Kidney (tissue), 14 donors: ENCODE measurements around the gene FOLR2. TPM values are rescaled to one million over a fixed set of nuclear protein-coding genes. Genes with fewer than 3 reads are reported as not detected.
A peak's percentile ranks its signal among the peaks of the same experiment; 100 is the strongest.

Experiments
- DNase-seq, 5 donors: peaks; one replicate each; pipeline ENCODE4 v3.0.0-alpha.2; 2013 to 2020
- FAIRE-seq: peaks from 2 replicates; lab custom pipeline; 2012; peaks lifted over from hg19 to GRCh38; lab: Jason Lieb, UNC
- H3K27ac ChIP-seq, 2 donors: one replicate each; pipeline ENCODE4 v1.7.0; 2013; ENCODE audit warnings: low read depth in 2 of 2, low read length in 2 of 2, inconsistent platforms in 1 of 2
- H3K27me3 ChIP-seq: one replicate; pipeline ENCODE4 v1.7.1; 2013; ENCODE audit warnings: low read length, inconsistent platforms; ENCODE audit not compliant: control insufficient read depth, insufficient read depth
- H3K36me3 ChIP-seq, 3 donors: one replicate each; pipeline versions ENCODE4 v1.7.0 to v1.7.1; 2013; ENCODE audit warnings: low read length in 3 of 3, control low read depth in 1 of 3, inconsistent platforms in 1 of 3; ENCODE audit not compliant: insufficient read depth in 3 of 3, control insufficient read depth in 2 of 3
- H3K4me1 ChIP-seq, 3 donors: one replicate each; pipeline versions ENCODE4 v1.7.0 to v1.7.1; 2013; ENCODE audit warnings: low read length in 3 of 3, inconsistent platforms in 1 of 3, low read depth in 1 of 3; ENCODE audit not compliant: control insufficient read depth in 2 of 3, insufficient read depth in 2 of 3
- H3K4me3 ChIP-seq, 3 donors: one replicate each; pipeline versions ENCODE4 v1.7.0 to v1.8.1; 2013; ENCODE audit warnings: low read length in 3 of 3, control low read depth in 1 of 3, inconsistent platforms in 1 of 3
- H3K9ac ChIP-seq, 3 donors: one replicate each; pipeline versions ENCODE4 v1.7.0 to v1.7.1; 2013; ENCODE audit warnings: low read length in 3 of 3, control low read depth in 1 of 3, inconsistent platforms in 1 of 3
- H3K9me3 ChIP-seq, 3 donors: one replicate each; pipeline versions ENCODE4 v1.7.0 to v1.7.1; 2013; ENCODE audit warnings: low read length in 3 of 3, control low read depth in 1 of 3, inconsistent platforms in 1 of 3; ENCODE audit not compliant: control insufficient read depth in 2 of 3, insufficient read depth in 1 of 3
- CTCF ChIP-seq: IDR thresholded peaks from 3 replicates; pipeline ENCODE4 v1.5.1; 2012; ENCODE audit warnings: mild to moderate bottlenecking, moderate library complexity, borderline replicate concordance; ENCODE audit not compliant: insufficient read depth; ENCODE audit errors: extremely low read depth
- intact Hi-C: fragments of 100-400 bp; cut with DNase I; formaldehyde crosslinking; loops from one replicate; pipeline ENCODE4 v1.11.1; 2022
- polyA plus RNA-seq: library from polyadenylated mRNA; stranded (reverse); fragments of 350-450 nt; fragmentation: Illumina TruSeq; extraction: RNeasy Lipid Tissue Mini Kit (QIAGEN cat#74804); gene quantifications from one replicate; pipeline ENCODE4 v1.2.3, GENCODE V29; 2014; ENCODE audit warnings: low read depth, low replicate concordance; ENCODE audit not compliant: insufficient read depth
- total RNA-seq: library from RNA; stranded (reverse); fragmentation: NEBNext Ultra II Directional; extraction: Animal tissue kit (Norgen Biotek cat#: 25700); gene quantifications from one replicate; pipeline ENCODE4 v1.2.1, GENCODE V29; 2021
- donor health status: control.
- donor health status: control.
- donor health status: control.
- donor health status: control.
- donor health status: control.
- donor health status: DM: yes; HTN: yes; CAD: no.
- donor health status: Normal renal cell carcinoma (clear cell type).

Gene FOLR2
- total and polyA plus RNA-seq, 2 donors from 2014 or later, result 16.8 to 31.9 TPM

GRCh38 chr11:72188267-72188666 is 28.3 kb upstream of the FOLR2 start:
- FAIRE-seq, result no peak
- Histone ChIP-seq H3K36me3 (no peaks in the 10 kb centered on the region), H3K4me3 (no peak overlapping the region), H3K9ac (no peak overlapping the region), H3K9me3 (no peaks in the 10 kb centered on the region), H3K4me1 (peaks cover 0 to 6% (median 0%) of the 10 kb centered on the region in 3 donors), H3K27ac (no peak overlapping the region), H3K27me3 (no peaks in the 10 kb centered on the region)
- no peak for DNase-seq
- TF ChIP-seq CTCF, result no peak
- intact Hi-C loops, result no loop called here

- no peak overlapping the region for H3K9ac ChIP-seq
- H3K27ac ChIP-seq, result no peak overlapping the region
- intact Hi-C loops, result no loop called here
Observed at GRCh38 chr11:72189455-72190250, 26.9 kb upstream of the FOLR2 start.

GRCh38 chr11:72190631-72191071 is 25.9 kb upstream of the FOLR2 start:
- Histone ChIP-seq H3K36me3 (peaks cover 0 to 6% (median 0%) of the 10 kb centered on the region in 3 donors), H3K4me3 (peak overlapping the region in 1 of 3 donors; percentile 20), H3K9me3 (no peaks in the 10 kb centered on the region), H3K4me1 (peaks cover 0 to 6% (median 0%) of the 10 kb centered on the region in 3 donors), H3K9ac (no peak overlapping the region), H3K27me3 (no peaks in the 10 kb centered on the region), H3K27ac (no peak overlapping the region)
- intact Hi-C loops, result no loop called here
- no peak for TF ChIP-seq CTCF
- FAIRE-seq (no peak), DNase-seq (no peak)

More at GRCh38 chr11:72189455-72190250, 26.9 kb upstream of the FOLR2 start:
- FAIRE-seq, result no peak
- Histone ChIP-seq H3K4me1 (peaks cover 0 to 6% (median 0%) of the 10 kb centered on the region in 3 donors), H3K4me3 (peak overlapping the region in 1 of 3 donors; percentile 20), H3K36me3 (no peaks in the 10 kb centered on the region), H3K27me3 (no peaks in the 10 kb centered on the region), H3K9me3 (no peaks in the 10 kb centered on the region)
- TF ChIP-seq CTCF, result no peak
- DNase-seq, result peak; percentile 47 to 86 (median 54)
